AG04449 (cell line): Measurements from ENCODE around the gene CXorf65.

ENCODE experiments used
- CTCF ChIA-PET: fragments of 350-600 bp; formaldehyde crosslinking; extraction: SDS; loops from one replicate; lab custom pipeline; 2021; ENCODE audit warnings: antibody characterized with exemption; lab: Yijun Ruan, JAX
- POLR2A ChIA-PET: fragments of 400-600, 350-600 bp; formaldehyde crosslinking; extraction: SDS; loops from one replicate; lab custom pipeline; 2020; ENCODE audit warnings: antibody characterized with exemption, inconsistent platforms; lab: Yijun Ruan, JAX
- DNase-seq: peaks from one replicate; pipeline ENCODE4 v3.0.0-alpha.2; 2010; ENCODE audit warnings: low read depth, low spot score
- H3K4me3 ChIP-seq: 2 replicates; pipeline ENCODE4 v1.5.1; 2011; ENCODE audit warnings: low read depth, mild to moderate bottlenecking, control low read depth, low read length
- CTCF ChIP-seq: IDR thresholded peaks from one replicate; pipeline ENCODE4 v1.5.1; 2011; ENCODE audit warnings: mild to moderate bottlenecking, moderate library complexity, low read length, control low read depth, inconsistent platforms; ENCODE audit not compliant: insufficient read depth; ENCODE audit errors: missing control alignments

Gene CXorf65

DNA sequence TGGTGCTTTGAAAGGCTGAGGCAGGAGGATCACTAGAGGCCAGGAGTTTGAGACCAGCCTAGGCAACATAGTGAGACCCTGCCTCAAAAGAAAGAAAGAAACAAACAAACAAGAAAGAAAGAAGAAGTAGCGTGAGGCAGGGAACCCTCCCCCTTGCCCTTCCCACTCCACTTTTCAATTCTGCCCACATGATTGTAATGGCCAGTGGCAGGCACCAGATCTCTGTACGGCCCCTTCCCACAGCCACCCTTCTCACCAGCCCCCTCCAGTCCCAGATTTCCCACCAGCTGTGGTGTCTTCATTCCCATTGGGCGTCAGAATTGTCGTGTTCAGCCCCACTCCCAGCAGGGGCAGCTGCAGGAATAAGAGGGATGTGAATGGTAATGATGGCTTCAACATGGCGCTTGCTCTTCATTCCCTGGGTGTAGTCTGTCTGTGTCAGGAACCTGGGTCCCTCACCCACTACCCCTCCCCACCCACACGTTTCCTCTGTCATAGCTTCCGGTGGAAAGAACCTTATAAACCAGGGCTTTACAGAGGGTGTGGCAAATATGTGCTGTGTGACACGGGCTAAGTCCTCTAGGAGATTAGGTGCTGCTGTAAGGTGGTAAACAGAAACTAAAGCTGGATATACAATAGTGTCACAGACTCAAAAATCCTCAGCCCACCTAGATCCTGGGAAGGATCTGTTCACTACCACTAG lies 4.8 kb upstream of the CXorf65 start, which contains the start of gene IL2RG:
TSS of gene IL2RG (minus strand) at position 437 of the 703 bp plus-strand sequence. CDS start at position 399, 38 bp downstream.
- DNase-seq = no peak
- TF ChIP-seq CTCF = no peak
- POLR2A ChIA-PET = no interaction called here
- CTCF ChIA-PET = interaction anchor here (2.9 kb wide), 1 partner anchor 11 kb away, joined by 15 read pairs; no protein-coding TSS in a partner anchor
- no peak within 1 kb of the TSS for H3K4me3 ChIP-seq

GRCh38 chrX:71109051-71109450 lies 2.5 kb upstream of the CXorf65 start:
- no peak for TF ChIP-seq CTCF
- no peak overlapping the region for H3K4me3 ChIP-seq
- ChIA-PET POLR2A (no interaction called here), CTCF (interaction anchor here (1.0 kb wide), 1 partner anchor 10 kb away, joined by 3 read pairs; no protein-coding TSS in a partner anchor)
- no peak for DNase-seq

DNA sequence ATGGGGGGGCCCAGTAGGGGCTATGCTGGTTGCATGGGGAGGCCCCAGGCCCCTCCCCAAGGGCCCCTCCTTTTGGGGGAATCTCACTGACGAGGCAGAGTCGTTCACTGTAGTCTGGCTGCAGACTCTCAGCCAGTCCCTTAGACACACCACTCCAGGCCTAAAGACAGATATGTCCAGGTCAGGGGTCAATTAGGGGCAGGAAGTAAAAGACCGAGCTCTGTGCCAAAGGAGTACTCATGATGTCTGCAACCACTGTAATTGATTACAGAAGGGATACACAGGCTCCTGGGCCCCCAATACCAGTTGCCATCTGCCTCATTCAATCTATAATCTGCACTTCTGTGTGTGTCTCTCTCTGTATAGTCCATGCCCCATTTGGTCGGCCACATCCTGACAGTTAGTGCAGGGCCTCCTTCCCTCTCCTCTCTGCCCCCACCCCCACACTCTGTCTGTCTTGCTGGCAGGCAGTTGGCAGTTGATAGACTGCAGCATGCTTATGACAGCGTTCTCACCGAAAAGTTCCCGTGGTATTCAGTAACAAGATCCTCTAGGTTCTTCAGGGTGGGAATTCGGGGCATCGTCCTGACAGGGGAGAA lies 1.3 kb upstream of the CXorf65 start:
- H3K4me3 ChIP-seq = no peak overlapping the region
- no peak for TF ChIP-seq CTCF
- CTCF ChIA-PET = interaction anchor here (1.0 kb wide), 1 partner anchor 8 kb away, joined by 3 read pairs; no protein-coding TSS in a partner anchor
- POLR2A ChIA-PET = no interaction called here
- DNase-seq = no peak

DNA sequence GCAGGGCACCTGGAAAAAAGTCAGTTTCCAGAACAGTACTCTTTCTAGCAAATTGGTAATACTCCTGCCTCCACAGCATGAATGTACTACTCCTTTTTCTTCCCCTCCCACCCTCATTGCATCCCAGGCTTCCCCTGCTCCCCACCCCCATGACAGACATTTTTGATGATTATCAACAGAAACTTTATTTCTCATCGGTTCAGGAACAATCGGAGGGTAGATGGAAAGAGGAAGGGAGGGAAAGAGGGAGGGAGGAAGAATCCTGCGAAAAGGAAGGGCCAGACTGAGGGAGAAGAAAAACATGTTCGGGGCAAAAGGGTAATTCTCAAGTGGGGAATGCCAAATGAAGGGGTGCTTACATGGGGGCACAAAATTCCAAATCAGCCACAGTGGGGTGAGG lies 705 bp upstream of the CXorf65 start:
- ChIA-PET CTCF (no interaction called here), POLR2A (no interaction called here)
- no peak for TF ChIP-seq CTCF
- no peak overlapping the region for H3K4me3 ChIP-seq
- DNase-seq = no peak

DNA sequence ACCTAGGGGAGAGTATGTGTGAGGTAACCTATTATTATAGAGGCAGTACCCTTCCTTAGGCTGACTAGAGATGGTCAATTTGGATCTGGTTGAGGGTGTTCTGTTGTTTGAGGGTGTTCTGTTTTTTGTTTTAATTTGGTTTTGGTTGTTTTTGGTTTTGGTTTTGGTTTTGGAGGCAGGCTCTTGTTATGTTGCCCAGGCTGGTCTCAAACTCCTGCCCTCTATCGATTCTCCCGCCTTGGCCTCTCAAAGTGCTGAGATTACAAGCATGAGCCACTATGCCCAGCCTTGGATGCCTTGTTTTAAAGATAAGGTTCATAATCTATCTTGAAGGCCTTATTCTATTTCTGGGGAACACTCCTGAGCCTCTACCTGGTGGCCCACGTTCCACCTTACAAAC lies 912 bp downstream of the CXorf65 start:
- H3K4me3 ChIP-seq = no peak overlapping the region
- POLR2A ChIA-PET = no interaction called here
- no peak for DNase-seq
- TF ChIP-seq CTCF = no peak
- CTCF ChIA-PET = no interaction called here

GRCh38 chrX:71103110-71103983 lies 3.2 kb downstream of the CXorf65 start:
- H3K4me3 ChIP-seq = no peak overlapping the region
- ChIA-PET CTCF (interaction anchor here (1.8 kb wide), 1 partner anchor 26 kb away, joined by 4 read pairs; no protein-coding TSS in a partner anchor), POLR2A (interaction anchor here (1.9 kb wide), 1 partner anchor 15 kb away, joined by 5 read pairs; the partner anchor contains the start of gene MED12)
- DNase-seq = no peak
- TF ChIP-seq CTCF = no peak
